ENCODE results near the gene GTPBP4.

The GTPBP4 gene

GRCh38 chr10:955127-955819 lies 33.0 kb upstream of the GTPBP4 start:
- no CpG with 5 or more reads among the region's 13 CpGs for WGBS (ENCODE audit: extremely low coverage, insufficient coverage, low lambda C conversion rate)
- H3K4me3 ChIP-seq (ENCODE audit: low read length) = no peak overlapping the region
- H3K4me1 ChIP-seq (ENCODE audit: control insufficient read depth, low read depth, low read length) = no peaks in the 10 kb centered on the region
- no peak overlapping the region for H3K4me2 ChIP-seq (ENCODE audit: low read length)
- H2BK5ac ChIP-seq (ENCODE audit: low read length) = no peak overlapping the region
- H3K36me3 ChIP-seq (ENCODE audit: control insufficient read depth, insufficient read depth, low read length) = no peaks in the 10 kb centered on the region
- H3K79me1 ChIP-seq (ENCODE audit: low read length) = no peaks in the 10 kb centered on the region
- H3K27me3 ChIP-seq (ENCODE audit: insufficient read depth, low read length, poor library complexity) = no peaks in the 10 kb centered on the region
- H3K23ac ChIP-seq (ENCODE audit: low read length) = no peak overlapping the region
- H3K18ac ChIP-seq (ENCODE audit: low read length) = no peak overlapping the region
- no peaks in the 10 kb centered on the region for H3K79me2 ChIP-seq (ENCODE audit: control insufficient read depth, insufficient read depth, low read length)
- no peak overlapping the region for H2BK15ac ChIP-seq (replicated peaks; ENCODE audit: low read depth)
- no peak overlapping the region for H4K5ac ChIP-seq (ENCODE audit: low read length)
- H2BK120ac ChIP-seq (ENCODE audit: low read depth, low read length) = no peak overlapping the region
- no peak for DNase-seq
- H3K4ac ChIP-seq (ENCODE audit: low read depth, low read length) = no peak overlapping the region
- H4K8ac ChIP-seq (ENCODE audit: low read depth, low read length) = no peak overlapping the region
- H3K9ac ChIP-seq (ENCODE audit: low read length) = no peak overlapping the region
- H2AK5ac ChIP-seq (ENCODE audit: low read length) = no peak overlapping the region
- H3K27ac ChIP-seq (ENCODE audit: low read depth, low read length) = no peak overlapping the region
- no peak overlapping the region for H3K56ac ChIP-seq (ENCODE audit: low read length)

DNA sequence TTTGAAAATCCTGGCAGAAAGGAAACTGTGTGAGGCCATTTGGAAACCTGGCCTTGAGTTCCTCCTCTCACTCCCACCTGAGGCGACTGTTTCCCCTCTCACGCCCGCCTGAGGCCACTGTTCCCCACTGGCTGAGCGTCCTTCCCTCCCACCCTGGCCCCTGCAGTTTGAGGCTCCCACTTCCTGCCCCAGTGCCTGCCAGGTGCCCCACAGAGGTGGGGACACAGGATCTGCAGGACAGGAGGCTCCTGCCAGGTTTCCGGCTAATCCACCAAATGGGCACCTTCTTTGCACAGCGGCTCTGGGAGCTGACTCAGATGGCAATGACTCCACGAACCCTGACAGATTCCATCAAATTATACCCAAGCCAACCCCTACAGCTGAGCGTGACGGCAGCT lies 32.4 kb upstream of the GTPBP4 start:
- WGBS (ENCODE audit: extremely low coverage, insufficient coverage, low lambda C conversion rate) = no CpG with 5 or more reads among the region's 9 CpGs
- DNase-seq = no peak
- Histone ChIP-seq H3K79me2 (ENCODE audit: control insufficient read depth, insufficient read depth, low read length) (no peaks in the 10 kb centered on the region), H3K4me2 (ENCODE audit: low read length) (no peak overlapping the region), H4K8ac (ENCODE audit: low read depth, low read length) (no peak overlapping the region), H3K9ac (ENCODE audit: low read length) (no peak overlapping the region), H4K5ac (ENCODE audit: low read length) (no peak overlapping the region), H2BK15ac (replicated peaks; ENCODE audit: low read depth) (no peak overlapping the region), H3K4ac (ENCODE audit: low read depth, low read length) (no peak overlapping the region), H3K18ac (ENCODE audit: low read length) (no peak overlapping the region), H3K23ac (ENCODE audit: low read length) (no peak overlapping the region), H3K56ac (ENCODE audit: low read length) (no peak overlapping the region), H3K27me3 (ENCODE audit: insufficient read depth, low read length, poor library complexity) (no peaks in the 10 kb centered on the region), H3K36me3 (ENCODE audit: control insufficient read depth, insufficient read depth, low read length) (no peaks in the 10 kb centered on the region), H2AK5ac (ENCODE audit: low read length) (no peak overlapping the region), H2BK120ac (ENCODE audit: low read depth, low read length) (no peak overlapping the region), H3K27ac (ENCODE audit: low read depth, low read length) (no peak overlapping the region), H3K4me3 (ENCODE audit: low read length) (no peak overlapping the region), H3K4me1 (ENCODE audit: control insufficient read depth, low read depth, low read length) (no peaks in the 10 kb centered on the region), H3K79me1 (ENCODE audit: low read length) (no peaks in the 10 kb centered on the region), H2BK5ac (ENCODE audit: low read length) (no peak overlapping the region)

GRCh38 chr10:958106-958505 lies 30.1 kb upstream of the GTPBP4 start:
- H3K4me1 ChIP-seq (ENCODE audit: control insufficient read depth, low read depth, low read length) = no peaks in the 10 kb centered on the region
- H4K8ac ChIP-seq (ENCODE audit: low read depth, low read length) = no peak overlapping the region
- H3K27me3 ChIP-seq (ENCODE audit: insufficient read depth, low read length, poor library complexity) = no peaks in the 10 kb centered on the region
- no peak overlapping the region for H3K4me2 ChIP-seq (ENCODE audit: low read length)
- H3K36me3 ChIP-seq (ENCODE audit: control insufficient read depth, insufficient read depth, low read length) = no peaks in the 10 kb centered on the region
- no peak overlapping the region for H3K4ac ChIP-seq (ENCODE audit: low read depth, low read length)
- no peak overlapping the region for H3K23ac ChIP-seq (ENCODE audit: low read length)
- H2BK15ac ChIP-seq (replicated peaks; ENCODE audit: low read depth) = no peak overlapping the region
- no peak overlapping the region for H3K18ac ChIP-seq (ENCODE audit: low read length)
- H4K5ac ChIP-seq (ENCODE audit: low read length) = no peak overlapping the region
- DNase-seq = no peak
- no peak overlapping the region for H2BK120ac ChIP-seq (ENCODE audit: low read depth, low read length)
- H3K79me1 ChIP-seq (ENCODE audit: low read length) = no peaks in the 10 kb centered on the region
- WGBS (ENCODE audit: extremely low coverage, insufficient coverage, low lambda C conversion rate) = no CpG with 5 or more reads among the region's 9 CpGs
- H3K4me3 ChIP-seq (ENCODE audit: low read length) = no peak overlapping the region
- no peak overlapping the region for H3K27ac ChIP-seq (ENCODE audit: low read depth, low read length)
- H3K9ac ChIP-seq (ENCODE audit: low read length) = no peak overlapping the region
- H3K79me2 ChIP-seq (ENCODE audit: control insufficient read depth, insufficient read depth, low read length) = no peaks in the 10 kb centered on the region
- H3K56ac ChIP-seq (ENCODE audit: low read length) = no peak overlapping the region
- H2AK5ac ChIP-seq (ENCODE audit: low read length) = no peak overlapping the region
- no peak overlapping the region for H2BK5ac ChIP-seq (ENCODE audit: low read length)

DNA sequence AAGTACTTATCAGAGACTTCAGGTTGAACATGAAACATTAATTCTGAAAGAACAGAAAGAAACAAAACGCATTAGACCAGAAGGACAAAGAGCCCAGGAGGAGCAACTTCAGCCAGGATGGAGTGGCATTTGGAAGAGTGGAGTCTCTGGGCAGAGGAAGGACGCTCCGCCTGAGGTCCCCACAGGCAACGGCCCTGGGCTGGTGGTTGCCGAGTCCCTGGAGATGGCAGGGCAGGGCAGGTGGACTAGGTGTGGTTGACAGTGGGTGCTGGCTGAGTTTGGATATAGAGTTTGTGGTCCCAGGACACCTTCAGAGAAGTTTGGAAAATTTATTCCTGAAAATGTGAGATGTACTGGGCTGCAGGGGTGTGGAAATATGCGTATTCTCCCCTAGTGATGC lies 29.4 kb upstream of the GTPBP4 start:
- H3K36me3 ChIP-seq (ENCODE audit: control insufficient read depth, insufficient read depth, low read length) = no peaks in the 10 kb centered on the region
- WGBS (ENCODE audit: extremely low coverage, insufficient coverage, low lambda C conversion rate) = no CpG with 5 or more reads among the region's 6 CpGs
- H3K27ac ChIP-seq (ENCODE audit: low read depth, low read length) = no peak overlapping the region
- DNase-seq = no peak
- no peaks in the 10 kb centered on the region for H3K27me3 ChIP-seq (ENCODE audit: insufficient read depth, low read length, poor library complexity)
- H4K8ac ChIP-seq (ENCODE audit: low read depth, low read length) = no peak overlapping the region
- H2BK5ac ChIP-seq (ENCODE audit: low read length) = no peak overlapping the region
- no peak overlapping the region for H3K4me2 ChIP-seq (ENCODE audit: low read length)
- H2BK120ac ChIP-seq (ENCODE audit: low read depth, low read length) = no peak overlapping the region
- H3K56ac ChIP-seq (ENCODE audit: low read length) = no peak overlapping the region
- H3K4me1 ChIP-seq (ENCODE audit: control insufficient read depth, low read depth, low read length) = no peaks in the 10 kb centered on the region
- H3K9ac ChIP-seq (ENCODE audit: low read length) = no peak overlapping the region
- H4K5ac ChIP-seq (ENCODE audit: low read length) = no peak overlapping the region
- H3K79me2 ChIP-seq (ENCODE audit: control insufficient read depth, insufficient read depth, low read length) = no peaks in the 10 kb centered on the region
- H3K79me1 ChIP-seq (ENCODE audit: low read length) = no peaks in the 10 kb centered on the region
- H3K4ac ChIP-seq (ENCODE audit: low read depth, low read length) = no peak overlapping the region
- no peak overlapping the region for H3K4me3 ChIP-seq (ENCODE audit: low read length)
- H3K18ac ChIP-seq (ENCODE audit: low read length) = no peak overlapping the region
- no peak overlapping the region for H2AK5ac ChIP-seq (ENCODE audit: low read length)
- no peak overlapping the region for H2BK15ac ChIP-seq (replicated peaks; ENCODE audit: low read depth)
- no peak overlapping the region for H3K23ac ChIP-seq (ENCODE audit: low read length)

DNA sequence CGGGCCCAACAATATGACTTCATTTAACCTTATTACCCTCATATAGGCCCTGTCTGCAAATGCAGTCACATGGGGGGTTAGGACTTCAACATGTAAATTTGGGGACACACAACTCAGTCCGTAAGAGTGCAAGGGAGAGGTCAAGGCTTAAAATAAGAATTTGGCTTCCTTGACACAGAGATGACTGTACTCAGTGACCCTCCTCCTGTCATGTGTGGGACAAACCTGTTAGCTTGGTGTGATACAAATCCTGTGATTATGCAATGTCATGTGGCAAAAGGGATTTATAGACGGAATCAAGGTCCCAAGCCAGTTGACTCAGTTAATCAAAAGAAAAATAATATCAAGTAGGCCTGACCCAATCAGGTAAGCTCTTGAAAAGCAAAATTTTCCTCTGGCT lies 25.9 kb upstream of the GTPBP4 start:
- Histone ChIP-seq H3K27ac (ENCODE audit: low read depth, low read length) (no peak overlapping the region), H3K27me3 (ENCODE audit: insufficient read depth, low read length, poor library complexity) (no peaks in the 10 kb centered on the region), H2BK5ac (ENCODE audit: low read length) (no peak overlapping the region), H3K56ac (ENCODE audit: low read length) (no peak overlapping the region), H2AK5ac (ENCODE audit: low read length) (no peak overlapping the region), H3K23ac (ENCODE audit: low read length) (no peak overlapping the region), H3K4me2 (ENCODE audit: low read length) (no peak overlapping the region), H3K79me2 (ENCODE audit: control insufficient read depth, insufficient read depth, low read length) (no peaks in the 10 kb centered on the region), H4K5ac (ENCODE audit: low read length) (no peak overlapping the region), H3K4me1 (ENCODE audit: control insufficient read depth, low read depth, low read length) (no peaks in the 10 kb centered on the region), H3K4me3 (ENCODE audit: low read length) (no peak overlapping the region), H2BK15ac (replicated peaks; ENCODE audit: low read depth) (no peak overlapping the region), H3K36me3 (ENCODE audit: control insufficient read depth, insufficient read depth, low read length) (no peaks in the 10 kb centered on the region), H3K4ac (ENCODE audit: low read depth, low read length) (no peak overlapping the region), H4K8ac (ENCODE audit: low read depth, low read length) (no peak overlapping the region), H3K18ac (ENCODE audit: low read length) (no peak overlapping the region), H2BK120ac (ENCODE audit: low read depth, low read length) (no peak overlapping the region), H3K9ac (ENCODE audit: low read length) (no peak overlapping the region), H3K79me1 (ENCODE audit: low read length) (no peaks in the 10 kb centered on the region)
- WGBS (ENCODE audit: extremely low coverage, insufficient coverage, low lambda C conversion rate) = no CpG with 5 or more reads among the region's 3 CpGs
- no peak for DNase-seq

DNA sequence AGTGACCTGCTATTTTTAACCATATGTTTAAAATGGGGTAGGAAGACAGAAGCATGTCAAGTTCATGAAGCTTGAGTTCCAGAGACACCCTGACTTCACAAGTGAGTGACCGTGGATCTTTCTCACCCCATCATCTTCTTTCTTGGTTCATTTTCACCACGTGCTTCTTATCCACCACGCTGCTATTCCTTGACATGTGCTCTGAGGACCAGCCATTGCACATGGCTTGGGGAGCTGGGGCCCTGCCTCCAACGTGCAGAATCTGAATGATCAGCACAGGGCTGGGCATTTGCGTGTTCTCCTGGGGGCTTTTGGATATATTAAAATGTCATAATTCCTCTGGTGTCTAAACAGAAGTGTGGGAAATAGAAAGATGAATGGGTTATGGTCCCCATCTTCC lies 25.0 kb upstream of the GTPBP4 start:
- H3K23ac ChIP-seq (ENCODE audit: low read length) = no peak overlapping the region
- H3K79me2 ChIP-seq (ENCODE audit: control insufficient read depth, insufficient read depth, low read length) = no peaks in the 10 kb centered on the region
- no peaks in the 10 kb centered on the region for H3K79me1 ChIP-seq (ENCODE audit: low read length)
- H2AK5ac ChIP-seq (ENCODE audit: low read length) = no peak overlapping the region
- H4K8ac ChIP-seq (ENCODE audit: low read depth, low read length) = no peak overlapping the region
- H3K4me1 ChIP-seq (ENCODE audit: control insufficient read depth, low read depth, low read length) = no peaks in the 10 kb centered on the region
- no peak overlapping the region for H2BK15ac ChIP-seq (replicated peaks; ENCODE audit: low read depth)
- no peak overlapping the region for H3K27ac ChIP-seq (ENCODE audit: low read depth, low read length)
- WGBS (ENCODE audit: extremely low coverage, insufficient coverage, low lambda C conversion rate) = no CpG with 5 or more reads among the region's 5 CpGs
- no peak overlapping the region for H3K56ac ChIP-seq (ENCODE audit: low read length)
- no peak overlapping the region for H3K9ac ChIP-seq (ENCODE audit: low read length)
- no peak overlapping the region for H2BK120ac ChIP-seq (ENCODE audit: low read depth, low read length)
- H4K5ac ChIP-seq (ENCODE audit: low read length) = no peak overlapping the region
- H3K4me2 ChIP-seq (ENCODE audit: low read length) = no peak overlapping the region
- H3K36me3 ChIP-seq (ENCODE audit: control insufficient read depth, insufficient read depth, low read length) = no peaks in the 10 kb centered on the region
- no peak overlapping the region for H3K4ac ChIP-seq (ENCODE audit: low read depth, low read length)
- no peak for DNase-seq
- no peak overlapping the region for H2BK5ac ChIP-seq (ENCODE audit: low read length)
- H3K18ac ChIP-seq (ENCODE audit: low read length) = no peak overlapping the region
- H3K4me3 ChIP-seq (ENCODE audit: low read length) = no peak overlapping the region
- no peaks in the 10 kb centered on the region for H3K27me3 ChIP-seq (ENCODE audit: insufficient read depth, low read length, poor library complexity)

Data from mesendoderm (in vitro differentiated cells).